OCI-LY7 (cell line): ENCODE data around the gene GNAL.

ENCODE experiments used
- CTCF ChIP-seq: fragments of 200-600 bp; sonication (generic); conservative IDR thresholded peaks from 2 replicates; pipeline ENCODE4 v1.5.1; 2014; ENCODE audit warnings: mild to moderate bottlenecking, antibody characterized with exemption, low read length, moderate library complexity, mixed read lengths
- EZH2phosphoT487 ChIP-seq: fragments of 200-600 bp; sonication (generic); IDR thresholded peaks from 2 replicates; pipeline ENCODE4 v1.6.1; 2018; ENCODE audit warnings: low read depth, borderline replicate concordance, mild to moderate bottlenecking, mixed run types, antibody characterized with exemption, low read length, moderate library complexity, mixed read lengths

- no peak for TF ChIP-seq EZH2phosphoT487
- TF ChIP-seq CTCF: no peak
These were observed 19.2 kb upstream of the GNAL start for GRCh38 chr18:11669948-11670275.
